Lung (tissue), 12 donors: ENCODE data around the gene EPB41L5. TPM values are rescaled to one million over a fixed set of nuclear protein-coding genes. Genes with fewer than 3 reads are reported as not detected.
A peak's percentile ranks its signal among the peaks of the same experiment; 100 is the strongest.
"Not testable (repeated sequence)": the region's sequence is repeated elsewhere in the genome, so short reads cannot be mapped to it uniquely, and the experiment has no call there.

Experiments used
- ATAC-seq: fragments of 200-7000 bp; cut with Tn5 transposase; one replicate; pipeline ENCODE4 v1.9.1; 2020; ENCODE audit warnings: moderate number of reproducible peaks; ENCODE audit not compliant: insufficient read depth, low FRiP score
- DNase-seq, 3 donors: peaks; one replicate each; pipeline ENCODE4 v3.0.0-alpha.2; 2013 to 2017
- H3K27ac ChIP-seq, 2 donors: one replicate each; pipeline ENCODE4 v1.5.1; 2013; ENCODE audit warnings: mild to moderate bottlenecking in 2 of 2, moderate library complexity in 2 of 2, control low read depth in 1 of 2, inconsistent platforms in 1 of 2, low read depth in 1 of 2, low read length in 1 of 2
- H3K27me3 ChIP-seq, 3 donors: one replicate each; pipeline ENCODE4 v1.5.1; 2013; ENCODE audit warnings: low read length in 2 of 3; ENCODE audit not compliant: control insufficient read depth in 3 of 3, insufficient read depth in 3 of 3
- H3K36me3 ChIP-seq, 4 donors: one replicate each; pipeline ENCODE4 v1.5.1; 2013; ENCODE audit warnings: low read length in 4 of 4, mild to moderate bottlenecking in 1 of 4, moderate library complexity in 1 of 4; ENCODE audit not compliant: control insufficient read depth in 4 of 4, insufficient read depth in 4 of 4
- H3K4me1 ChIP-seq, 5 donors: one replicate each; pipeline ENCODE4 v1.5.1; 2013; ENCODE audit warnings: low read length in 5 of 5, mild to moderate bottlenecking in 2 of 5, moderate library complexity in 1 of 5; ENCODE audit not compliant: control insufficient read depth in 5 of 5, insufficient read depth in 5 of 5
- H3K4me3 ChIP-seq: one replicate; pipeline ENCODE4 v1.5.1; 2013; ENCODE audit warnings: mild to moderate bottlenecking, control low read depth, moderate library complexity
- H3K9ac ChIP-seq, 2 donors: one replicate each; pipeline ENCODE4 v1.5.1; 2013; ENCODE audit warnings: low read length in 2 of 2, control low read depth in 1 of 2; ENCODE audit not compliant: insufficient read depth in 1 of 2
- H3K9me3 ChIP-seq, 4 donors: one replicate each; pipeline ENCODE4 v1.5.1; 2013; ENCODE audit warnings: low read length in 3 of 4, mild to moderate bottlenecking in 1 of 4, moderate library complexity in 1 of 4; ENCODE audit not compliant: control insufficient read depth in 4 of 4, insufficient read depth in 3 of 4
- CTCF ChIP-seq: IDR thresholded peaks from 2 replicates; pipeline ENCODE4 v1.5.1; 2012; ENCODE audit warnings: mild to moderate bottlenecking; ENCODE audit errors: control extremely low read depth, extremely low read depth
- WGBS, 2 donors: extraction: QIAGEN DNeasy Blood & Tissue Kit; methylation state at CpG; one replicate each; pipeline ENCODE4 v1.1.7; 2013; 5-methylcytosine and 5-hydroxymethylcytosine counted together
- polyA plus RNA-seq, 2 donors: library from polyadenylated mRNA; stranded (reverse); fragments of 200-250 nt; gene quantifications; one replicate each; pipeline ENCODE4 v1.2.1, GENCODE V29; 2013
- total RNA-seq, 2 donors: library from RNA; depleted of rRNA in 1 of 2; stranded (reverse); fragments of >200 nt in 1 of 2; gene quantifications; one replicate each; pipeline ENCODE4 v1.2.1, GENCODE V29; 2014 to 2021
- donor health status: control.
- donor health status: control.
- donor health status: Bipolar disorder and iron deficiency.
- donor health status: healthy.
- donor health status: DM: yes; HTN: yes; CAD: no.

The EPB41L5 gene
- total and polyA plus RNA-seq, 4 donors = 14.7 to 101 (median 31.3) TPM

- H3K27me3 ChIP-seq = no peaks in the 10 kb centered on the region
- no peak overlapping the region for H3K27ac ChIP-seq
Measured at GRCh38 chr2:120017201-120017600, 4.3 kb downstream of the EPB41L5 start.

GRCh38 chr2:120018549-120018948 lies 5.7 kb downstream of the EPB41L5 start:
- ATAC-seq = no peak
- Histone ChIP-seq H3K27me3 (no peaks in the 10 kb centered on the region), H3K4me3 (no peak overlapping the region), H3K9ac (no peak overlapping the region), H3K9me3 (no peaks in the 10 kb centered on the region), H3K4me1 (peaks cover 0 to 21% (median 3%) of the 10 kb centered on the region in 5 donors), H3K27ac (no peak overlapping the region), H3K36me3 (peaks cover 0 to 2% (median 0%) of the 10 kb centered on the region in 4 donors)
- no peak for TF ChIP-seq CTCF
- WGBS, 2 donors = 81 to 91% methylated on average over 4 of the region's 4 CpGs
- peak; percentile 25 to 42 (median 38) for DNase-seq

More at GRCh38 chr2:120017201-120017600, 4.3 kb downstream of the EPB41L5 start:
- H3K4me1 ChIP-seq = peaks cover 0 to 25% (median 3%) of the 10 kb centered on the region in 5 donors
- H3K4me3 ChIP-seq = no peak overlapping the region
- H3K9me3 ChIP-seq = no peaks in the 10 kb centered on the region
- no peak overlapping the region for H3K9ac ChIP-seq
- DNase-seq (no peak), ATAC-seq (no peak)
- no peak for TF ChIP-seq CTCF
- WGBS, 2 donors = 73 to 89% methylated on average over 2 of the region's 2 CpGs
- H3K36me3 ChIP-seq = no peaks in the 10 kb centered on the region

DNA sequence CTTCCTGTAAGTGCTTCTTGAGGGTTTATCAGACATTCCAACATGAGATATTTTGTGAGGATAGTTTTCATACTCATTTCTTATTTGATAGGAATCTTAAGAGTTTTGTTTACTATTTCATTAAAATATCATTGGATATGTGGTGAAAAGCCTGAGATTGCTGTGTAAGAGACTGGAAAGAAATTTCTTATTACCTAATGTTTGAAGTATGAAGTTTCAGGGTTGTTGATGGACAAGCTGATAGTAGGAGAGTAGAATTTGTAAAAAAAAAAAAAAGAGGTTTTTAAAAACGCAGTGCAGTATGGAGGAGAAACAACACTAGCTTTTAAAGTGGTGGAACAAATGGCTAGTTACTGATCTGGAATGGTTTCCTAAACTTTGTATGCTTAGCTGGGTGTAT lies 7.7 kb downstream of the EPB41L5 start:
- no peak overlapping the region for H3K4me3 ChIP-seq
- no peak for ATAC-seq
- WGBS, 2 donors = 69 to 81% methylated on average over 1 of the region's 1 CpG

DNA sequence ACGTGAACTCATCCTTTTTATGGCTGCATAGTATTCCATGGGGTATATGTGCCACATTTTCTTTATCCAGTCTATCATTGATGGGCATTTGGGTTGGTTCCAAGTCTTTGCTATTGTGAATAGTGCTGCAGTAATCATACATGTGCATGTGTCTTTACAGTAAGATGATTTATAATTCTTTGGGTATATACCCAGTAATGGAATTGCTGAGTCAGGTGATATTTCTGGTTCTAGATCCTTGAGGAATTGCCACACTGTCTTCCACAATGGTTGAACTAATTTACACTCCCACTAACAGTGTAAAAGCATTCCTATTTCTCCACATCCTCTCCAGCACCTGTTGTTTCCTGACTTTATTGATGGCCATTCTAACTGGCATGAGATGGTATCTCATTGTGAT lies 9.6 kb downstream of the EPB41L5 start:
- 85 to 97% methylated on average over 1 of the region's 1 CpG for WGBS, 2 donors
- ATAC-seq, H3K27ac ChIP-seq, H3K9me3 ChIP-seq, H3K4me3 ChIP-seq, H3K36me3 ChIP-seq, H3K27me3 ChIP-seq, H3K9ac ChIP-seq, DNase-seq: not testable (repeated sequence)
- H3K4me1 ChIP-seq = peaks cover 0 to 12% (median 2%) of the 10 kb centered on the region in 5 donors

More for the DNA sequence above, 7.7 kb downstream of the EPB41L5 start:
- peaks cover 0 to 12% (median 0%) of the 10 kb centered on the region in 5 donors for H3K4me1 ChIP-seq
- no peak overlapping the region for H3K27ac ChIP-seq
- peaks cover 0 to 6% (median under 1%) of the 10 kb centered on the region in 4 donors for H3K36me3 ChIP-seq
- H3K9ac ChIP-seq = no peak overlapping the region
- no peaks in the 10 kb centered on the region for H3K27me3 ChIP-seq
- DNase-seq = peak in 1 of 3 donors; percentile 10
- TF ChIP-seq CTCF = no peak
- peaks cover 0 to 3% (median 0%) of the 10 kb centered on the region in 4 donors for H3K9me3 ChIP-seq
